Measurements from ENCODE around the gene CHCHD3. TPM values are rescaled to one million over a fixed set of nuclear protein-coding genes. Genes with fewer than 3 reads are reported as not detected.

The CHCHD3 gene
- 69.7 and 89.2 TPM in 2 replicates for total RNA-seq

DNA sequence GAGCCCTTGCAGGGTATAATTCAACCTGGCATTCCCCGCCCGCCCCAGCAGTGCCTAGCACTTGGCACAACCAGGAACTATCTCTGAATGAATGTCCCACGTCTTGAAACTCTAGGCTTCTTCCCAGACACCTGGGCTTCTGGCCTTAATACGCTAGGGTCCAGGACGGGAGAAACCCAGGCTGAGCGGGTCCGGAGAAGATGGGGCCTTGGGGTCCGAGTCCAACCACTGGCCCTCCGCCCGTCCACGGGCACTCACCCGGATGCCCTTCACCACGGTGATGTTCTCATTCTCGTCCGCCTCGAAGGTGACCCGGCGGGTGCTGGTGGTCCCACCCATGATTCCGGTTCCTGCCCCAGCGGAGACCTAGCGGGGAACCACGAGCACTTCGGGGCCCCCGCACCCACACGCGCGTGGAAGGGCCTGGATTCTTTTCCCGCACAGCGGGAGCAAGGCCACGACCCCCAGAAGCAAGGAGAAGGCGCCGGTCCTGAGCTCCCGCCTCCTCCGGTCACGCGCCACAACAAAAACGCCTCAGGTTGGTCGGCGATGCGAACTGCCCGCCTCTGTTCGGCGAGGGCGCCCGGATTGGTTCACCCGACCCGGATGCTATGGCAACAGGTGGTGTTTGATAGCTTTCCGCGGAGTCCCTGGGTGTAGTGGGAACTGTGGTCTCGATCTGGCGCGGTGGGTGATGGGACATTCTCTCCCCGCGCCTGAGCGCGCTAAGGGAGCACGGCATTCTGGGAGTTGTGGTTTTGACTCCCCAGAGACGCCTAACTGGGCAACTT, at the start of gene CHCHD3:
Gene CHCHD3, minus strand, starts transcription at position 492 of the 791 bp plus-strand sequence. Its CDS starts 153 bp downstream, at position 339.

Other genes with a start within 250 kb of the CHCHD3 start
- gene EXOC4, start 171.0 kb upstream of the CHCHD3 start, total RNA-seq: 80.4 and 101 TPM in 2 replicates

Measured in tracheal epithelial cell (primary cell).